Neural progenitor cell (in vitro differentiated cells): ENCODE measurements around the gene SLC4A2.

Experiments used
- EZH2 ChIP-seq: fragments of 200-600 bp; sonication (generic); IDR thresholded peaks from 2 replicates; pipeline ENCODE4 v1.6.1; 2017; ENCODE audit warnings: antibody characterized with exemption, mild to moderate bottlenecking, moderate library complexity
- EZH2phosphoT487 ChIP-seq: fragments of 200-600 bp; sonication (generic); IDR thresholded peaks from 2 replicates; pipeline ENCODE4 v1.6.1; 2017; ENCODE audit warnings: antibody characterized with exemption
- TF ChIP-seq, protein P1 (sequence below): fragments of 200-600 bp; sonication (generic); IDR thresholded peaks from 2 replicates; pipeline ENCODE4 v1.5.1; 2017; ENCODE audit warnings: antibody characterized with exemption, mild to moderate bottlenecking

DNA sequence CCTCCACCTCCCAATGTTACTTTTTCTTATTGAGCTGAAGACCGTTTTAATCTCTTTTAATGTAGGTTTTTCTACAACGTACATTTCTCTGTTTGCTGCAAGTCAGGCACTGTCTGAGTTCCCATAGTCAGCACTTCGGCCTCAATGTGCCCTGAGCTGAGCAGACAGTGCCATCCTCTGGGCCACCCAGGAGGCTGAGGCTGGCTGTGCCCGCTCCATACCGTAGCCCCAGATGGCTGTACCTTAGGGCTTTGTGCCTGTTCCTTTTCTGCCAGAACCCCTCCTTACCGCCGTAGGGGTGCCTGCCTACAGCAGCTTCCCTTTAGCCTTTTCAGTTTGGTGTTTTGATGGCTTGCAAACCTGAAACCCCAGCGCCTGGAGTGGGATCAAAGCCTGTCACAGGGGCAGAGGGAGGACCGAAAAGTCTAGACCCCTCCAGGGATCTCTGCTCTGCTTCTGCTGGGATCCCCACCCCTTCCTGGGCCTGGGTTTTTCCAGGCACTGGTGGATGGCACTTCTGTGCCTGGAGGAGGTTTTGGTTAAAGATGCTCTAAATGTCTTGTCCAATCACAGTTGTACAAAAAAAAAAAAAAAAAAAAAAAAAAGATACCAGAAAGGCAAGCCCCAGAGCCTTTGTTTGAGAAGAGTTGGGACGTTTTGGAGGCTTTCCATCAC, 35.9 kb downstream of the SLC4A2 start:
- TF ChIP-seq, protein P1, sequence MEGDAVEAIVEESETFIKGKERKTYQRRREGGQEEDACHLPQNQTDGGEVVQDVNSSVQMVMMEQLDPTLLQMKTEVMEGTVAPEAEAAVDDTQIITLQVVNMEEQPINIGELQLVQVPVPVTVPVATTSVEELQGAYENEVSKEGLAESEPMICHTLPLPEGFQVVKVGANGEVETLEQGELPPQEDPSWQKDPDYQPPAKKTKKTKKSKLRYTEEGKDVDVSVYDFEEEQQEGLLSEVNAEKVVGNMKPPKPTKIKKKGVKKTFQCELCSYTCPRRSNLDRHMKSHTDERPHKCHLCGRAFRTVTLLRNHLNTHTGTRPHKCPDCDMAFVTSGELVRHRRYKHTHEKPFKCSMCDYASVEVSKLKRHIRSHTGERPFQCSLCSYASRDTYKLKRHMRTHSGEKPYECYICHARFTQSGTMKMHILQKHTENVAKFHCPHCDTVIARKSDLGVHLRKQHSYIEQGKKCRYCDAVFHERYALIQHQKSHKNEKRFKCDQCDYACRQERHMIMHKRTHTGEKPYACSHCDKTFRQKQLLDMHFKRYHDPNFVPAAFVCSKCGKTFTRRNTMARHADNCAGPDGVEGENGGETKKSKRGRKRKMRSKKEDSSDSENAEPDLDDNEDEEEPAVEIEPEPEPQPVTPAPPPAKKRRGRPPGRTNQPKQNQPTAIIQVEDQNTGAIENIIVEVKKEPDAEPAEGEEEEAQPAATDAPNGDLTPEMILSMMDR: no peak
- no peak for TF ChIP-seq EZH2
- no peak for TF ChIP-seq EZH2phosphoT487
